Type B pancreatic cell (in vitro differentiated cells): ENCODE measurements around the gene SLC46A1. TPM values are rescaled to one million over a fixed set of nuclear protein-coding genes. Genes with fewer than 3 reads are reported as not detected.

Experiments
- DNase-seq: peaks from one replicate; pipeline ENCODE4 v3.0.0; 2021; ENCODE audit warnings: mixed read lengths; ENCODE audit not compliant: unreplicated experiment; ENCODE audit errors: extremely low spot score
- H3K27ac Mint-ChIP-seq: 2 replicates; pipeline ENCODE4 v1.8.0; 2021; ENCODE audit warnings: mild to moderate bottlenecking, mixed read lengths
- H3K27me3 Mint-ChIP-seq: 2 replicates; pipeline ENCODE4 v1.8.0; 2021; ENCODE audit warnings: mixed read lengths
- H3K36me3 Mint-ChIP-seq: 2 replicates; pipeline ENCODE4 v1.8.0; 2021; ENCODE audit warnings: mixed read lengths
- H3K4me1 Mint-ChIP-seq: one replicate; pipeline ENCODE4 v1.8.0; 2021; ENCODE audit warnings: mixed read lengths; ENCODE audit not compliant: unreplicated experiment
- H3K4me3 Mint-ChIP-seq: 2 replicates; pipeline ENCODE4 v1.8.0; 2021; ENCODE audit warnings: mild to moderate bottlenecking, mixed read lengths
- H3K9me3 Mint-ChIP-seq: 2 replicates; pipeline ENCODE4 v1.8.0; 2021; ENCODE audit warnings: mixed read lengths
- total RNA-seq: library from RNA; stranded (reverse); gene quantifications from 2 replicates; pipeline ENCODE4 v1.2.1, GENCODE V29; 2021; ENCODE audit warnings: low replicate concordance
- TF ChIP-seq, protein P1 (sequence below): fragments of 200-600 bp; sonication (generic); conservative IDR thresholded peaks from 2 replicates; pipeline ENCODE4 v1.5.0; 2021; ENCODE audit warnings: antibody characterized with exemption, mild to moderate bottlenecking

The SLC46A1 gene
- total RNA-seq, 1 donor from 2014 or later = 21.9 TPM

DNA sequence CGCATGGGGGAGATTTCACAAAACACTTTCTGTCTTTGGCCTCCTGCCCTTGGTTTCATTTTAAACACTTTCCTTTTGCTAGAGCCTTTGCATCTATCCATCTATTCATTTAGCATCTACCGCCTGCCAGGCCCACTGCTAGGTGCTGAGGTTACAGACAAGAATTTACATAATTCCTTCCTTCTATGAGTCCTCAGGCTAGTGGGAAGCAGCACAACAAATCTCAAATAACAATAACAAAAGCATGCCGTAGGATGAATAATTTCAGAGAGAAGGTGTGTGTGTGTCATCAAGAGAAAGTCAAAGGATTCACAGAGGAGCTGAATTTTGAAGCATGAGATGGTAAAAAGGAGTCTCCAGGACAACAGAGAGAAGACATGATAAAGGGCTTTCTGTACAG lies 6.1 kb upstream of the SLC46A1 start:
- no peak overlapping the region for H3K27ac Mint-ChIP-seq
- no peaks in the 10 kb centered on the region for H3K9me3 Mint-ChIP-seq
- DNase-seq = no peak
- H3K27me3 Mint-ChIP-seq = peaks cover 32% of the 10 kb centered on the region
- H3K4me3 Mint-ChIP-seq = no peak overlapping the region
- H3K36me3 Mint-ChIP-seq = no peaks in the 10 kb centered on the region
- H3K4me1 Mint-ChIP-seq = peaks cover 15% of the 10 kb centered on the region
- TF ChIP-seq, protein P1, sequence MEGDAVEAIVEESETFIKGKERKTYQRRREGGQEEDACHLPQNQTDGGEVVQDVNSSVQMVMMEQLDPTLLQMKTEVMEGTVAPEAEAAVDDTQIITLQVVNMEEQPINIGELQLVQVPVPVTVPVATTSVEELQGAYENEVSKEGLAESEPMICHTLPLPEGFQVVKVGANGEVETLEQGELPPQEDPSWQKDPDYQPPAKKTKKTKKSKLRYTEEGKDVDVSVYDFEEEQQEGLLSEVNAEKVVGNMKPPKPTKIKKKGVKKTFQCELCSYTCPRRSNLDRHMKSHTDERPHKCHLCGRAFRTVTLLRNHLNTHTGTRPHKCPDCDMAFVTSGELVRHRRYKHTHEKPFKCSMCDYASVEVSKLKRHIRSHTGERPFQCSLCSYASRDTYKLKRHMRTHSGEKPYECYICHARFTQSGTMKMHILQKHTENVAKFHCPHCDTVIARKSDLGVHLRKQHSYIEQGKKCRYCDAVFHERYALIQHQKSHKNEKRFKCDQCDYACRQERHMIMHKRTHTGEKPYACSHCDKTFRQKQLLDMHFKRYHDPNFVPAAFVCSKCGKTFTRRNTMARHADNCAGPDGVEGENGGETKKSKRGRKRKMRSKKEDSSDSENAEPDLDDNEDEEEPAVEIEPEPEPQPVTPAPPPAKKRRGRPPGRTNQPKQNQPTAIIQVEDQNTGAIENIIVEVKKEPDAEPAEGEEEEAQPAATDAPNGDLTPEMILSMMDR = no peak

DNA sequence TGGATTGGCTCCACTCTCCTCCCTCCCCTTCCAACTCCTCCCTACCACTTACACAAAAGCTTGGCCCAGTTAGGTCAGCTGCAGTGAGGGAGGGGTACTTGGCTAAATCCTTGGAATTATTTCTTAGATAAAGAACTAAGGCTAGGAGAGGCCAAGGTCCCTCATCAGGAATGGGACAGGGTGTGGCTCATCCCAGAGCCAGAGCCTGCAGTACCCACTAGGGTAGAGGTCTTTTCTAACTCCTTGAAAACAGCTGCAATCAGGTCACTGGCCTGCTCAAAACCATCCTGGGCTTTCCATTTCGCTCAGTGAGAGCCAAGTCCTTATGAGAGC lies 1.9 kb upstream of the SLC46A1 start:
- peaks cover 23% of the 10 kb centered on the region for H3K4me1 Mint-ChIP-seq
- H3K36me3 Mint-ChIP-seq = peaks cover 5% of the 10 kb centered on the region
- H3K27me3 Mint-ChIP-seq = peaks cover 12% of the 10 kb centered on the region
- H3K9me3 Mint-ChIP-seq = no peaks in the 10 kb centered on the region
- no peak for DNase-seq
- H3K4me3 Mint-ChIP-seq = peak overlapping the region; percentile 90
- TF ChIP-seq, protein P1 = no peak
- peak overlapping the region; percentile 79 for H3K27ac Mint-ChIP-seq

DNA sequence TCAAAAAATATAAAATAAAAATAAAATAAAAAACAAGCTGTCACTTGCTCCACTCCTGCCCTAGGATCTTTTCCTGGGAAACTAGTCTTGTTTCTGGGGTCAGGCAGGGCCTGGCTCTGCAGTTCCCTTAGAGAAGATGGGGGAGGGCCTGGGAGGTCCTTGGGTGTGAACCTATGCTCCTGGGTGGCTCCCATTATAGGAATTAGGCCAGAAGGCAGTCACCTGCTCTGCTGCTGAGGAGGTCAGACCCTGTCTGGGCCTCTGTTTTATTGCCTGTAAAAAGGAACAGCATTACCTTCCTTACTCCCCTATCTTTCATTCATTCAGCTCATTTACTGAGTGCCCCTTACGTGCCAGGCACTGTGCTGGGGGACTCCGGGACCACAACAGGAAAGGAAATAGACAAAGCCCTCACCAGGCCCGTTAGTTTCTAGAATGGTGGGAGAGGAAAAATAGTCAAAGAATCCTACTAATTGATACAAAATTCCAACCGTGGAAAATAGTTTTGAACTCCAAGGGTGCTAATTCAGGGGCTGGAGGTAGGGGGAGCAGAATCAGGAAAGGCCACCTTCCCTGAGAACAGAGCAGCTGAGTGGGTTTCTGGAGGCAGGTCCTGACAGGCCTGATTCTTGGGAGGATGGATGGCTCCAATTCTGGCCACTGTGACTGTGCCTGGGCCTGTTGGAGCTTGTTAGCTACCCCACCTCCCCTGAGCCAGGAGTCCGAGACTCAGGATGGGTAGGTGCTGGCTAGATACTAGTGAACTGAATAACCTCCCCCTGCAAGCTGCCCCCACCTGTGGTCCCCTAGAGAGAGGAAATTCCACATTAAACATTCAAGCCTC lies 1.3 kb upstream of the SLC46A1 start:
- Mint-ChIP-seq H3K27ac (peak overlapping the region; percentile 79), H3K4me1 (peaks cover 23% of the 10 kb centered on the region), H3K27me3 (peaks cover 12% of the 10 kb centered on the region), H3K4me3 (peak overlapping the region; percentile 90), H3K36me3 (peaks cover 5% of the 10 kb centered on the region), H3K9me3 (no peaks in the 10 kb centered on the region)
- TF ChIP-seq, protein P1 = peak; percentile 13
- no peak for DNase-seq

DNA sequence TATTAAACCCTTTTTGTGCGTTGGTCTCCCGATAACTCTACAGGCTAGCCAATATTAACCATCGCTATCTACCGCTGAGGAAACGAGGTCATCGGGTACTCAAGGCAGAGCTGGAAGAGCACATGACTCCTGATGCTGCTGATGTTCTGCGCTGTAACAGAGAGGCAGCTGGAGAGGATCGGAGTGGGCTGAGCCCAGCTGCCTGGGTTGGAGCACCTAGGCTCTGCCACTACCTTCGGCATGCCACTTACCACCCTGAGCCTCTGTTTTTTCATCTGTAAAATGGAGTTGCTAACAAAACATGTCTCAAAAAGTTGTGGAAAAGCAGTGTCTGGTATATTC lies 432 bp upstream of the SLC46A1 start:
- TF ChIP-seq, protein P1 = no peak
- Mint-ChIP-seq H3K36me3 (peaks cover 5% of the 10 kb centered on the region), H3K4me3 (peak overlapping the region; percentile 90), H3K4me1 (peaks cover 23% of the 10 kb centered on the region), H3K9me3 (no peaks in the 10 kb centered on the region), H3K27me3 (peaks cover 6% of the 10 kb centered on the region), H3K27ac (peak overlapping the region; percentile 85)
- DNase-seq = no peak

DNA sequence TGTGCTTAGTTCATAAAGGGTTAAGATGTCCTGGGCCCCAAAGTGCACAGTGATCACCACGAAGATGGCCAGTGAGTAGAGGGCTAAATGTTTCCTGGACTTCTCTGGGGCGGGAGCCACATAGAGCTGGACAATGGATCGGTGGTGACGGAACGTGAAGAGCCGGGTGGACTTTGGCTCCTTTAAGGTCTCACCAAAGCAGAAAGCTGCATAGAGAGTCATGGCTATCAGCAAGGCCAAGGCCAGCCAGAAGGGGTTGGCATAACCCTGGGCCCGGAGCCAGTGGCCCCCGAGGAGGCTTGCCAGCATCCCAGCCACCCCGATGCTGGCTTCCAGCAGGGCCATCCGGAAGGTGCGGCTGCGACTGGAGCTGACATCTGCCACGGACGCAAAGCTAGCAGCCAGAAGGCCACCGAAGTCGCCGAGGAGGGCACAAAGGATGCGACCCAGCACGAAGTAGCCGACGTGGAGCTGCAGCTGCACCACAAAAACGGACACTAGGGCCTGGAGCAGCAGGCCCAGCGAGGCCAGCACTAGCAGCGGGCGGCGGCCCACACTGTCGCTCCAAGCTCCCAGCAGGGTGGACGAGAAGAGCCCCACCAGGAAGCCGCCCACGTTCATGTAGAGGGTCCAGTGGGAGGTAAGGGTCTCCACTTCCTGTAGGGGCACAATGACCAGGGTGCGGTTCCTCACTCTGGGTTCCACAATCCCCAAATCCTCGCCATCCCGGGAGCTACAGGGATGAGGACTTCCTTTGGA lies 1.0 kb downstream of the SLC46A1 start:
- peak overlapping the region; percentile 55 for H3K27ac Mint-ChIP-seq
- TF ChIP-seq, protein P1 = peak; percentile 8
- no peaks in the 10 kb centered on the region for H3K9me3 Mint-ChIP-seq
- H3K27me3 Mint-ChIP-seq = peaks cover 3% of the 10 kb centered on the region
- peaks cover 23% of the 10 kb centered on the region for H3K4me1 Mint-ChIP-seq
- H3K36me3 Mint-ChIP-seq = peaks cover 5% of the 10 kb centered on the region
- DNase-seq = no peak
- H3K4me3 Mint-ChIP-seq = peak overlapping the region; percentile 90
